ENCODE results near the gene ZNF536. TPM values are rescaled to one million over a fixed set of nuclear protein-coding genes. Genes with fewer than 3 reads are reported as not detected.

ZNF536 gene
- total RNA-seq, 1 experiment from 2014 or later: 0.05 TPM

DNA sequence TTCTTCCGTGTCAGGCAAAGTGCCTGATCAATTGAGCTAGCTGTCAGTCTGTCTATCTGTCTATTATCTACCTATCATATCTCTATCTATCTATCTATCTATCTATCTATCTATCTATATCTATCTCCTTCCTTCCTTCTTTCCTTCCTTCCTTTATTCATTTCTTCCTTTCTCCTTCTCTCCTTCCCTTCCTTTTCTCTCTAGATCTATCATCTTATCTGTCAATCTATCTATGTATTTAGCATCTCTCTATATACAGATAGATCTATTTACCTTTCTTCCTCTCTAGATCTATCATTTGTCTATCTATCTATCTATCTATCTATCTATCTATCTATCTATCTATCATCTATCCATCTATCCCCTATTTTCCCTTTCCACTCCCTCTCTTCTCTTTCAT, 5.9 kb upstream of the ZNF536 start:
- ChIA-PET CTCF (no interaction called here), POLR2A (no interaction called here)
- H3K4me1 ChIP-seq (ENCODE audit: control insufficient read depth, insufficient read depth, low read length): no peaks in the 10 kb centered on the region
- intact Hi-C loops (cut with micrococcal nuclease; ENCODE audit: unreplicated experiment): no loop called here
- BruUV-seq (replicated peaks): no TSS peak
- in situ Hi-C loops (cut with HindIII; ENCODE audit: low pct_unique_long_range_greater_than_20kb, low sequenced_read_pairs): no loop called here
- DNase-seq (ENCODE audit: low read depth, low spot score) (no peak), ATAC-seq (no peak)
- TF ChIP-seq POLR2AphosphoS5 (IDR thresholded peaks at IDR 0.05; ENCODE audit: low read depth, low read length): no peak
- no peak for TF ChIP-seq TCF7L2 (IDR thresholded peaks at IDR 0.05; ENCODE audit: low read depth, low read length)
- no peak for TF ChIP-seq CTCF (IDR thresholded peaks at IDR 0.05)
- no peak for TF ChIP-seq SIN3A (IDR thresholded peaks at IDR 0.05; ENCODE audit: borderline replicate concordance, insufficient read depth, low read depth, low read length)
- no peak for TF ChIP-seq REST (IDR thresholded peaks at IDR 0.05; ENCODE audit: insufficient read depth in 1 of 2, low read depth in 2 of 2, low read length in 1 of 2)
- H3K4me3 ChIP-seq (ENCODE audit: low read depth in 2 of 2, low read length in 2 of 2): no peak overlapping the region
- H3K27me3 ChIP-seq (ENCODE audit: control insufficient read depth, insufficient read depth, low read length): peaks cover 27% of the 10 kb centered on the region
- H3K27ac ChIP-seq (ENCODE audit: low read length): no peak overlapping the region
- no peaks in the 10 kb centered on the region for H3K9me3 ChIP-seq (ENCODE audit: control insufficient read depth, insufficient read depth, low read depth, low read length)
- H3K36me3 ChIP-seq (ENCODE audit: control insufficient read depth, insufficient read depth, low read length): no peaks in the 10 kb centered on the region; the same call in 1 of the 2 replicates

DNA sequence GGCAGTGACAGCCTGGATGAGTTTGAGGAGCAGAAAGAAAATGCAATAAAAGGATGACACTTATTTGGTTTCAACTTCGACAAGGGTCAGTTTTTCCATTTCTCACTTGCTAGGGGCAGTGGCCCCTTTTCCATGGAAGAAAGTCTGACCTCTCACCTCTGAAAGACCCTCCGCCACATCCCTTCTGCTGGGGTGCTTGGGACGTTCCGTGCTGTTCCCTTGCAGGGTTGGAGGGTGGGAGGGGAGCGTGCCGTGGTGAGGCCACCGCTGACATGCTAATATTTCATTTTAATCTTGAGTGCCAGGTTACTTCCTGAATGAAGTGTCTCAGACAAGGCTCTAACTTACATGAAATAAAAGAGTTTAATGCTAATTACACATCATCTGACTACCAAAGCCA, 5.2 kb upstream of the ZNF536 start:
- no peaks in the 10 kb centered on the region; the same call in 1 of the 2 replicates for H3K36me3 ChIP-seq (ENCODE audit: control insufficient read depth, insufficient read depth, low read length)
- no peak overlapping the region for H3K27ac ChIP-seq (ENCODE audit: low read length)
- no TSS peak for BruUV-seq (replicated peaks)
- TF ChIP-seq TCF7L2 (IDR thresholded peaks at IDR 0.05; ENCODE audit: low read depth, low read length): no peak
- no peak for TF ChIP-seq REST (IDR thresholded peaks at IDR 0.05; ENCODE audit: insufficient read depth in 1 of 2, low read depth in 2 of 2, low read length in 1 of 2)
- no peak for TF ChIP-seq CTCF (IDR thresholded peaks at IDR 0.05)
- TF ChIP-seq SIN3A (IDR thresholded peaks at IDR 0.05; ENCODE audit: borderline replicate concordance, insufficient read depth, low read depth, low read length): no peak
- TF ChIP-seq POLR2AphosphoS5 (IDR thresholded peaks at IDR 0.05; ENCODE audit: low read depth, low read length): no peak
- ChIA-PET CTCF (no interaction called here), POLR2A (no interaction called here)
- ATAC-seq (no peak), DNase-seq (ENCODE audit: low read depth, low spot score) (no peak)
- H3K9me3 ChIP-seq (ENCODE audit: control insufficient read depth, insufficient read depth, low read depth, low read length): no peaks in the 10 kb centered on the region
- H3K4me1 ChIP-seq (ENCODE audit: control insufficient read depth, insufficient read depth, low read length): no peaks in the 10 kb centered on the region
- in situ Hi-C loops (cut with HindIII; ENCODE audit: low pct_unique_long_range_greater_than_20kb, low sequenced_read_pairs) (no loop called here), intact Hi-C loops (cut with micrococcal nuclease; ENCODE audit: unreplicated experiment) (no loop called here)
- H3K27me3 ChIP-seq (ENCODE audit: control insufficient read depth, insufficient read depth, low read length): peaks cover 27% of the 10 kb centered on the region
- no peak overlapping the region for H3K4me3 ChIP-seq (ENCODE audit: low read depth in 2 of 2, low read length in 2 of 2)
